DND-41 (cell line): Measurements from ENCODE around the gene LTBP2.

Experiments
- EZH2 ChIP-seq: IDR thresholded peaks from 3 replicates; pipeline ENCODE4 v1.6.1; 2012; ENCODE audit warnings: borderline replicate concordance, low read depth, mild to moderate bottlenecking, moderate library complexity, low read length, inconsistent platforms; ENCODE audit not compliant: severe bottlenecking
- TF ChIP-seq, protein P1 (sequence below): IDR thresholded peaks from 2 replicates; pipeline ENCODE4 v1.5.1; 2012; ENCODE audit warnings: borderline replicate concordance, low read length, moderate library complexity, mild to moderate bottlenecking; ENCODE audit not compliant: poor library complexity, severe bottlenecking; ENCODE audit errors: extremely low read depth

GRCh38 chr14:74627076-74627475 is 15.0 kb upstream of the LTBP2 start:
- TF ChIP-seq, protein P1, sequence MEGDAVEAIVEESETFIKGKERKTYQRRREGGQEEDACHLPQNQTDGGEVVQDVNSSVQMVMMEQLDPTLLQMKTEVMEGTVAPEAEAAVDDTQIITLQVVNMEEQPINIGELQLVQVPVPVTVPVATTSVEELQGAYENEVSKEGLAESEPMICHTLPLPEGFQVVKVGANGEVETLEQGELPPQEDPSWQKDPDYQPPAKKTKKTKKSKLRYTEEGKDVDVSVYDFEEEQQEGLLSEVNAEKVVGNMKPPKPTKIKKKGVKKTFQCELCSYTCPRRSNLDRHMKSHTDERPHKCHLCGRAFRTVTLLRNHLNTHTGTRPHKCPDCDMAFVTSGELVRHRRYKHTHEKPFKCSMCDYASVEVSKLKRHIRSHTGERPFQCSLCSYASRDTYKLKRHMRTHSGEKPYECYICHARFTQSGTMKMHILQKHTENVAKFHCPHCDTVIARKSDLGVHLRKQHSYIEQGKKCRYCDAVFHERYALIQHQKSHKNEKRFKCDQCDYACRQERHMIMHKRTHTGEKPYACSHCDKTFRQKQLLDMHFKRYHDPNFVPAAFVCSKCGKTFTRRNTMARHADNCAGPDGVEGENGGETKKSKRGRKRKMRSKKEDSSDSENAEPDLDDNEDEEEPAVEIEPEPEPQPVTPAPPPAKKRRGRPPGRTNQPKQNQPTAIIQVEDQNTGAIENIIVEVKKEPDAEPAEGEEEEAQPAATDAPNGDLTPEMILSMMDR = no peak
- no peak for TF ChIP-seq EZH2
